Femur (tissue), 1 donor: Measurements from ENCODE around the gene FAM78B.
A peak's percentile ranks its signal among the peaks of the same experiment; 100 is the strongest.

Experiments used
- DNase-seq: peaks from one replicate; pipeline ENCODE4 v3.0.0-alpha.2; 2017

The FAM78B gene

DNA sequence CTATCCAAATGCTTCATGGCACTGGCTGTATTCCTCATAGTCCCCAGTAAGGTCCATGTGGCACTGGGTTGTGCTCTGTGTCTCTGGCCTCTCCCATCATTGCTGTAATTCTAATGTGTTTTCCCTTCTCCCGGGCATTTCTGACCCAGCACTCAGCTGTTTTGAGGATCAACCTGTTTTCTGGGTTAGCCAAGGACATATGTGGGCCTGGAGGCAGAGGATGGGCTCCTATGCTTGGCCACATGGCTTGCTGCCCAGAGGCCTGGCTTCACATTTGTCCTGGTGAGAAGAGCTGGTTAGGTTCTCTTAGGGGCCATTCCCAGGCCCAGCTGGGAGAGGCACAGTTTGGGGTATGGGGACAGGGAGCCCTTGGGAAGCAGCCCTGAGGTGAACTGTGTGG lies 103.1 kb downstream of the FAM78B start:
- DNase-seq: peak; percentile 39

DNA sequence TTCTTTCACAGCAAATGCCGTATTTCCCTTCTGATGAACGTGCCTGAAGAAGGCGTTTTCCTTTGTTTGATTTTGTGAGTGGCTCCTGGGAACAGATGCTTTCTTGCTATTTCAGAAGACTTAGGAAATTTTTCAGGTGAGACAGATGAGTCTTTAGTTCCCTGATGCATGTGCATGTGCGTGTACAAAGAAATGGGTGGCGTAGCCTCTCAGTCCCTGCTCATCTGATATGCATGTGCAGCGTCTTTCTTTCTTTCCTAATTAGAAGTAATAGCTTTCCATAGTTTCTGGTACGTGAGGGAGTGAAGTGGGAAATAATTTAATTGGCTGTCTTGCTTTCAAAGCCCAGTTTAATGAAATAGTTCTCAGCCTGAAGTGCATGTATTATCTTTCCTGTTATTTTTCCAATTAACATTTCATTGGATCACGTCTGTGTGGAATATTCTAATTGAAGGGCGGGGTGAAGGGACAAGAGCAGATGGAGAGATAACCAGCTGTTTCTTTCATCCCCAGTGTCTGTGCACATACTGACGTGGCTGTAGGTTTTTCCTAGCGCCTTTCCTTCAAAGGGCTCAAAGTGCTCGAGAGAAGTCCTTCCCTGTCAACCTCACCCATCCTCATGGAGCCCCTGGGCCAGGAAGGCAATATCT lies 104.3 kb downstream of the FAM78B start:
- DNase-seq: no peak

DNA sequence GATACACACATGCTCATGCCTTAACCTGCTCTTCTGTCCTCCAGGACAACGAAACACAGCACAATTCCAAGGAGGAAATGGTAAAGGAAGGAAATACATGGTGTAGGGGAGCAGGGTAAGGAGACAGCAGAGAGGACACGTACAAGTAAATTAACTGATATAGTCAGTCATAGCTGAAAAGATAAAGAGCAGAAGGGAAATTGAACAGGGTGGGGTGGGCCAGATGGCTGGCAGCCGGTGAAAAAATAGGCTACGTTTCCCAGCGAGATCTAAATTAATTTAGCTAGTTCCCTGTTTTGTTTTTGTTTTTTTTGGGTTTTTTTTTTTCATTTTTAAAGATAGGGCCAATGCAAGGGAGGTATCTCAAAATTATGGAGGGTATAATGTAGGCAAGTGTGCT lies 109.2 kb downstream of the FAM78B start:
- no peak for DNase-seq

- no peak for DNase-seq
Observed at GRCh38 chr1:166053395-166053794, 113.4 kb downstream of the FAM78B start.

- no peak for DNase-seq
Observed at GRCh38 chr1:166040202-166040997, 126.4 kb downstream of the FAM78B start.

GRCh38 chr1:166039436-166040201 lies 127.2 kb downstream of the FAM78B start:
- DNase-seq: no peak

DNA sequence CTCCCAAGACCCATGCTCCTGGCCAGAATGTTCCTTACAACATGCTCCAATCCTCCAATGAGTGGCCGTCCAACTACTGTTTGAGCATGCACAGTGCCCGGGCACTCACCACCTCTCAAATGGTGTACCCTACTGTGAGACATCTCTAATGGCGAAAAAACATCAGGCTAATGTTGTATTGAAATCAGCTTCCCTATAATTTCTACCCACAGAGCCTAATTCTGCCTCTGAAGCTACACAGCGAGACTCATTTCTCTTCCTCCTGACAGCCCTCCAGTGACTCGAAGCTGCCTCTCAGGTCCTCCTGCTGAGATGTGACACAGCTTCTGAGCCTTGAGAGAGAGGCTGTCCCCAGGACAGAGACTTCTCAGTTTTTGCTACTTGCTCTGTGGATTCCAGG lies 130.7 kb downstream of the FAM78B start:
- DNase-seq: no peak

DNA sequence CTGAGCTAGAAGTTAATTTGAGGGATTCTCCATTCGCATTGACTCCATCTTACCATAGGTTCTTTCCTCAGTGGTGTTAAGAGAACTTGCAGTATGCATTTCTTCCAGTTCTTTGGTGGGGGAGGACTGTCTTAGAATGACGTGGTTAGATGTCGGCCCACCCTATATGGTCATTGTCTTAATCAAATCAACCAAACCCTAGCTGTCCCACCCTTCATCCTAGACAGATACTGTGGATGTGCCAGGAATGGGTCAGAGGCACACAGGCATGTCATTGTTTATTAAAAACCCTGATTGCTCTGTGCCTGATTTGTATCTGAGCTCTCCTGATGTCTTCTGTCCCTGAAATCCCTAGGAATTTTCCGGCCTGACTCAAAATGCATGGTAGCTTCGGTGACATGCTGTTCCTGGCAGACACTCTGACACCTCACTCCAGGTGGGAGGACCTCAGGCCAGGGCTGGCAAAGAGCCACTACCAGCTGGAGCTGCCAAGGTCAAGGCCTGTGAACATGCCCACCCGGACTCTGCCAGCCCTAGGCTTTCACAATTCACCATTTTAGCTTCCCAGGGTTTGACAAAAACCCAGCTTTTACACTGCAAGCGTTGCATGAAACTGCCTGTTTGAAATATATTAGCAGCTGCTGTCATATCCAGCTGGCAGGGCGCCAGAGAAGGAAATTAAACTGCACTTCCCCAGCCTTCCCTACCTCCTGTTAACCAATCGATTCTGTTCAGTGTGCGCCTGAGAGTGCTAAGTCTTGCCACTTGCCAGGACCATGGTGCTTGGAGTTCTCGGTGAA lies 134.0 kb downstream of the FAM78B start:
- peak; percentile 58 for DNase-seq

DNA sequence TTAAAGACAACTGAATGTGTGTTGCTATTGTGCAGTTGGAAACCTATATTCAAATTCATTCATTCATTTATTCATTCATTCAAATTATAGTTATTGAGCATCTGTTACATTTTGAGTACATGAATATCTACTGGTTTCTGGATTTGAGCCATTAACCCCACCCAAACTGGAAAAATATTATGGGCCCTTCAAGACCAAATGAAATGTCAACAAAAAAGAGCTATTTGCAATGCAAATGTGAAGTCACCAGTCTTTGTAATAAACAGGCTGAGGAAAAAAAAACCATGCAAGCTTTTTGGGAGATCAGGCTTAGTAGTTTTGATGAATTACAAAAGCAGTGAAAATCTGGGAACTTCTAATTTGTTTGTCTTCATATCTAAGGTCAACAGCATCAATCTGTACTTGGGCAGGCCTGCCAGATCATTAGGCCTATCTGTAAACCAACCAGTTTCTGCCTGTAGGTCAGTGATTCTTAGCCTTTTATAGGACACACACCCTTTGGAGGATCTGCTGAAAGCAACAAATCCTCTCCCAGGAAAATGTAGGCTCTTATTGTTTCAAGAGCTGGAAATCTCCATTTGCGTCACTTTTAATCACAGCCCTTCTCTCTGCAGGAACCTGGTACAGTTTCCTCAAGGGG lies 134.7 kb downstream of the FAM78B start:
- no peak for DNase-seq

DNA sequence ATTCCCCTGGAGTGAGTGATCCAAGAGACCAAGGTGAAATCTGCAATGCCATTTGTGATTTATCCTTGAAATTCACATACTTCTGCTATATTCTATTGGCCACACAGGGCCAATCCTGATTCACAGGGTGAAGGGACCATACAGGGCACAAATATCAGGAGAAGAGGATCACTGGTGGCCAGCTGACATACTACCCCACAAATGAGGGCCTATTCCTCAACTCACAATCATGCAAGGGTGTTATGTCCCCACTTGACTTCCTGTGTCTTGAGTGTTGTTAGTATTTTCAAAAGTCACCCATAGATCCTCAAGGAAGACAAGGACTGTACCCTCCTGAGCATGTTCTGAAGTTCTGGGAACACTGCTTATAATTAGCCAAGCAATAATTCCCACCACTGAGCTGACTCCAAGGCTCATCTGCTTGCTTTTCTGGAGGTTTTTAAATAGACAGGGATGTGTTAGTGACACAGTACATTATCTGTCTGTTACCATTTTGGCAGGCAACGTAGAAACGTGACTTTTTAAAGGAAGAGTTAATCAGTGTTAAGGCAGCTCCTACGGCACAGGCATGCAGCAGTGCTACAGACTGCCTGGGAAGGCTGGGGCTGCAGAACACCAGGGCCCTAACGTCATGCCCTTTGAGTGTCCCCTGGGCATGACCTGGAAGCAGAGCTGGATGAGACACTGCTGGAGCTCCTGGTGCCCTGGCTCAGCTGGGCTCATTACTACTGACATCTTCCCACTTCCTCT lies 137.4 kb downstream of the FAM78B start:
- DNase-seq: no peak

DNA sequence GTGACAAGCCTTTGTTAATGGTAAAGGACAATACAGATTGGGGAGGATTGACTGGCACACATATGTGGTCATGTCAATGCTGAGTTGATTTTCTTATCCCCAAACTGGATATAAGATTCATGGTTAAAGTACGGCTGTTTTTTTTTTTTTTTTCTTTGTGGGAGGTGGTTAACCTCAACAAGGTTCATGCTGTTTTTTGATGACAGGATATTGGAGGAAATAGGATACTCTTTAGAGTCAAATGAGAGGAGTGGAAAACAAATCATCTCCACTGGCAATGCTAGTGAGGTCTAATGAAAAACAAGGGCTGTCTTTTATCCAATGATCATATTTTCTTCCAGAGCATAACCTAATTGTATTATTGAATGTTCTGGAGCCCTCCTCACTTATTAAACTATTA lies 140.2 kb downstream of the FAM78B start:
- DNase-seq: no peak

DNA sequence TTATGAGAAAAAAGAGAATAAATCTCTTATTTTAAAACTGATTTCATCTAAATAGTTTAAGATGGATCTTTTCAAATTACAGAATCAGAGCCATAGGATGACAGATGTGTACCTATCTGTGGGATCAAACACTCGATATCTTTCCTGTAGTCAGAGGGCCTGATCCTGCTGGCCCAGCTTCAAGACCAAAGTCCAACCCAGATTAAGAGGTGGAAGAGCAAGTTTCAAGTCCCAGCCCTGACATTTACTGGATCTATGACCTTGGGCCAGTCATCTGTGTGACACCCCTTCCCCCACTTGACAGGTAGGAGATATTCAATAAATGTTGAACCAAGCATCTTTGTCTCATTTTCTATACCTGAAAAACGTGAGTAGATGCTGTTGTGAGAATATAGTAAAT lies 140.7 kb downstream of the FAM78B start:
- no peak for DNase-seq

- DNase-seq: no peak
Observed at GRCh38 chr1:166020210-166020609, 146.6 kb downstream of the FAM78B start.
